GM18498 (cell line): ENCODE data around the gene TSGA10IP.

Source experiments
- ATAC-seq: cut with Tn5 transposase; IDR thresholded peaks from one replicate; pipeline ENCODE4 v1.9.1; 2021; ENCODE audit warnings: mild to moderate bottlenecking, moderate library complexity; ENCODE audit not compliant: unreplicated experiment

The TSGA10IP gene

DNA sequence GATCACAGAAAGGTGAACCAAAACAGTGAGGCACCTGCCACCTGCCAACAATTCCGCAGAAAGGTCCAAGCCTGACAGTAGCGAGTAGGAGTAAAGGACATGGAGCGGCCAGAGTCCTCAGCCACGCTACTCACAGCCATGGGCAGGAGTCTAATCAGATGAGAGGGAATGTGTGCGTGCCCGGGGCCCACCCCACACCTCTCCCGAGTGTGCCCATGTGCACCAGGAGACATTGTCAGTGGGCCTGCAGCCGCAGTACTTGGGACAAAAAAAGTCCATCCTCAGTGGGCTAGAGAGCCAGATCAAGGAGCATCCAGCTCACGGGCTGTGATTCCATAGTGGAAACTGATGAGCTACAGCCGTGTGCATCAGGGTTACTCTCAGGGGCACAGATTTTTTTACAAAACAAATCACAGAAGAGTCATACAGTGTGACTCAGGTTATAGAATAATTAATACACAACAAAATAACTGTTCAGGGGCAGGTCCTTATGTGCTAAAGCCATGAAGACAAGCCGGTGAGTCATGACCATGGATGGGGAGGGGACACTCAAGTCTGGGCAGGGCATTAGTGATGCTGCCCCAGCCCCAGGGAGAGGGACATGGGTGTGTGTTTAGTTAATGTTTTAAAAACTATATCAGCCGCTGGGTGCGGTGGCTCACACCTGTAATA, 28.3 kb downstream of the TSGA10IP start:
- ATAC-seq: no peak

DNA sequence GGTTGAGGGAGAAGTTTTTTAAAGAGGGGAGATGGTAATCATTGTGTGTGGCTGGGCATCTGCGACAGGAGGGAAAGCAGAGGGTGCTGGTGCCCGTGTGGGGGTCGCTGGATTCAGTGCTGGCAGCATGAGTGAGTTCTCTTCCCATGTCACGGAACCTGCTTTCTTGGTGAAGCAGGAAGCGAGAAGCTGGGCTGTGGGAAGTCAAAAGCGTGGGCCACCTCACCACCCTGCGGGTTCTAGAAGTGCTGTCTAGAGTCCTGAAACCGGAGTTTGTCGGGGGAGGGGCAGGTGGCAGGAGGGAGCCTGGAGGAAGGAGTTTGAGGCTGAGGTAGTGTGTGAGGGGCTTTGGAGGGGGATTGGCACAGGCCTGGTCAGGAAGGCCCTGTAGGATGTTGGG, 30.5 kb downstream of the TSGA10IP start:
- no peak for ATAC-seq

DNA sequence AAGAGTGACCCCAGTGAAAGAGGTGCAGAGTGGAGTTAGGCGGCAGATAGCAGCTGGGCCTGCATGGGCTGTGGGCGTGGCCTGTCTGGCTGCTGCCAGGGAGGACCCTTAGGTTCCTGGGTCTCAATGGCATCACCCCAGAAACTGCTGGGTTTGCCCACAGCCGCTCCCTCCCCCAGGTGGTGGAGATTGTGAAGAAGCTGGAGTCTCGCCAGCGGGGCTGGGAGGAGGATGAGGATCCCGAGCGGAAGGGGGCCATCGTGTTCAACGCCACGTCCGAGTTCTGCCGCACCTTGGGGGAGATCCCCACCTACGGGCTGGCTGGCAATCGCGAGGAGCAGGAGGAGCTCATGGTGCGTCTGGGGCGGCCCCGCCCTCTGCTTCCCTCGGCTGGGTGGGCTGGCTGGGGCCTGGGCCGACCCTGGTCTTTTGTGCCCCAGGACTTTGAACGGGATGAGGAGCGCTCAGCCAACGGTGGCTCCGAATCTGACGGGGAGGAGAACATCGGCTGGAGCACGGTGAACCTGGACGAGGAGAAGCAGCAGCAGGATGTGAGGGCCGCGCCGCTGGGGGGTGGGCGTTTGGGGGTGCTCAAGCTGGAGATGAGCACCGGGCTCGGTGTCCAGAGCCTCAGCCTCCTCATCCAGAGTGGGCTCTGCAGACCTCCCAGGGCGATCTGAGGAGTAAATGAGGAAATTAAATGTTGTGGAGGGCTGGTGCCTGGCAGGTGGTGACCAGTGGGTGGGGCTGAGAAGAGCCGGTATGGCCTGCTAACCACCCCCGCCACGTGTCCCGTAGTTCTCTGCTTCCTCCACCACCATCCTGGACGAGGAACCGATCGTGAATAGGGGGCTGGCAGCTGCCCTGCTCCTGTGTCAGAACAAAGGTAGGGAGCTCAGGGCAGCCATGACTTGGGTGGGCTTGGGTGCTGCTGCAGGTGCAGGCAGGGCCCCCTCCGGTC, 31.2 kb downstream of the TSGA10IP start:
- ATAC-seq: no peak

DNA sequence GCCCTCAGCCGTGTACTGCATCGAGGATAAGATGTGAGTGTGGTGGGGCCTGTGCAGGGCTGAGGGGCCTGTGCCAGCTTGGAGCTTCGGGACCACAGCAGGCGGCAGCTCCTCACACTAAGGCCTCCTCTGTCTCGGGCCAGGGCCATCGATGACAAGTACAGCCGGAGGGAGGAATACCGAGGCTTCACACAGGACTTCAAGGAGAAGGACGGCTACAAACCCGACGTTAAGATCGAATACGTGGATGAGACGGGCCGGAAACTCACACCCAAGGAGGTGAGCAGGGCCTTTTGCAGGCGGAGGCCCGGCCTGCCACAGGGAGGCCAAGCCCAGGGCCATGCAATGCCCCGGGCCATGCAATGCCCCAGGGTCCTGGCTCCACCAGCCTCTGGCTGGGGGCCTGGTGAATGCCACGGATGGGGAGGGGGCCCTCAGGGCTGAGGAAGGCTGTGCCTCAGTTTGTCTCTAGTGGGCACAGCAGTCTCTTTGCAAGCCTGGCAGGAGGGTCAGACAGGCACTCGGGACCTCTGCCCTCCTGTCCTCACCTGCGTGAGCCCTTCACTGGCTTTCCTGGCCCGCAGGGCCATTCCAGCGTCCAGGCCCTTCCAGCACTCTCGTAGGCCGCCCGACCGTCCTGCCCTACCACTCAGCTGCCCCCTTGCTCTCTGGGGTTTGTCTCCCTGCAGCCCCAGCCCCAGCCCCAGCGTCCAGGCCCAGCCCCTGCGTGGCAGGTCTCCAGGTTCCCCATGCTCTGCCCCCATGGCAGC, 32.5 kb downstream of the TSGA10IP start:
- no peak for ATAC-seq

DNA sequence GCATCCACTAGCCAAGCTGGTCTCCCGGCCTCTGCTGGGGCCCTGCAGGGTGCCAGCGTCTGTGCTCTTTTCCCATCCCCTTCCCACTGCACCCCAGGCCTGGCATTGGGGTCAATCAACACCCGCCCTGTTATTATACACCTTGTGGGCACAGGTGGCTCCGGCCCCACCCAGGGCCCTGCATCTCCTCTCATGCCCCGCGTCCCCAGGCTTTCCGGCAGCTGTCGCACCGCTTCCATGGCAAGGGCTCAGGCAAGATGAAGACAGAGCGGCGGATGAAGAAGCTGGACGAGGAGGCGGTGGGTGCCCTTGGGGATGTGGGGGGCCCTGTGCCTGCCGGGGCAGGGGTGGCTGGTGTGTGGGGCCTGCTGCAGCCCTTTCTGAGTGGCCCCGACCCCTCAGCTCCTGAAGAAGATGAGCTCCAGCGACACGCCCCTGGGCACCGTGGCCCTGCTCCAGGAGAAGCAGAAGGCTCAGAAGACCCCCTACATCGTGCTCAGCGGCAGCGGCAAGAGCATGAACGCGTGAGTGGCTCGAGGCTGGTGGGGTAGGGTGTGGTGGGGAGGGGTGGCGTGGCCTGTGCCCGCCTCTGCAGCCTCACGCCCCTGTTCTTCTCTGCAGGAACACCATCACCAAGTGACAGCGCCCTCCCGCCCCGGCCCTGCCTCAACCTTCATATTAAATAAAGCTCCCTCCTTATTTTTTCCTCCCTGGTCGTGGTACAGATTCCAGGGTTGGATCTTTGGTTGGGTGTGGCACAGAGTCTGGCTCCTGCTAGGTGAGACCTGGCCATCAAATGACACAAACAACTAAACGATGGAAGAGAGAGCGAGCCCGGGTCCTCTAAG, 33.3 kb downstream of the TSGA10IP start:
- no peak for ATAC-seq

DNA sequence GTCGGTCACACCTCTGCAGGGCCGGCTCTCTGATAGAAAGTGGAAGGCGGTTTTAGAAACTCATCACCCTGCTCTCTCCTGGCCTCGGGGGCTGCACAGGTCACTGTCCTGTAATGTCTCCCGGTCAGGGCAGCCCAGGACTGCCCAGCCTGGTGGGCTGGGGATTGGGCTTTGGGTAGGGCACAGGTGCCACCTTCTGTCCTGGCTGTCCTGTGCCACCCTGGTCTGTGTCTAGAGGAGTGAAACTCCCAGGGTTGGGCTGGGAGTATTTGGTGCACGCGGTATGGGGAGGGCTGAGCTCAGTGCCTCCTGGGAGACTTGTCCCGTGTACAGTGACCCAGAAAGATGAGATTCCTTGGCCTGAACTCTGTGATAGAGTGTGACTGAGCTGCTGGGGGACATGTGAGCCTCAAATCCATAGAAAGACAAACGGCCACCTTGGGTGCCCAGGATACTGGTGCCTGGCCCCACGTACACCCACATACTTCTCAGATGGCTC, 34.0 kb downstream of the TSGA10IP start:
- no peak for ATAC-seq

DNA sequence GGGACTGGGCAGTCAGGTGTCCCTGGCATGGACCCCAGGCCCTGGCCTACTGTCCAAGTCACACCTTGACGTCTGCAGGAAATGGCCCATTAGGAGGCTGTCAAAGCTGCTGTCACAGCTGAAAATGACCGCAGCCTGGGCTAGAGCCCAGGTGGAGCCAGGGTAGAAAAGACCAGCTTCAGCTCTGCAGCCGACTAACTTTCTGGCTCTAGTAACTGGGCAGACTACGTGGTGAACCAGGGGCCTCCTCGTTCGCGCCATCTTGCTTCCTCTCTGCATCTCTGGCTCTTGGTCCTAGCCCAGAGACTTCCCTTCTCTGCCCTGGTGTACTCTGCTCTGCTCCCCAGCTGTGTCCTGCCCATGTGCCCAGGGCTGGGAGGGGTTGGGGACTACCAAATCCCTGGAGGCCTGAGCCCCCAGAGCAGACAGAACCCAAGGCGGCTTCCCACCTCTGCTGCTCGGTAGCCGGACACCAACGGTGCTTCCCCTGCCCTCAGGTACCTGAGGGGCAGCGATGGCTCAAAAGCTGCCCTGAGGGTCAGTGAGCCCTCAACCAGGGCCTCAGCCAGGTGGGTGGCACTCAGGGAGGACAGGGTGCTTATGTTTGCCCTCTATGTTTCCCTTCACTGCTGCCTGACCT, 35.9 kb downstream of the TSGA10IP start:
- no peak for ATAC-seq

DNA sequence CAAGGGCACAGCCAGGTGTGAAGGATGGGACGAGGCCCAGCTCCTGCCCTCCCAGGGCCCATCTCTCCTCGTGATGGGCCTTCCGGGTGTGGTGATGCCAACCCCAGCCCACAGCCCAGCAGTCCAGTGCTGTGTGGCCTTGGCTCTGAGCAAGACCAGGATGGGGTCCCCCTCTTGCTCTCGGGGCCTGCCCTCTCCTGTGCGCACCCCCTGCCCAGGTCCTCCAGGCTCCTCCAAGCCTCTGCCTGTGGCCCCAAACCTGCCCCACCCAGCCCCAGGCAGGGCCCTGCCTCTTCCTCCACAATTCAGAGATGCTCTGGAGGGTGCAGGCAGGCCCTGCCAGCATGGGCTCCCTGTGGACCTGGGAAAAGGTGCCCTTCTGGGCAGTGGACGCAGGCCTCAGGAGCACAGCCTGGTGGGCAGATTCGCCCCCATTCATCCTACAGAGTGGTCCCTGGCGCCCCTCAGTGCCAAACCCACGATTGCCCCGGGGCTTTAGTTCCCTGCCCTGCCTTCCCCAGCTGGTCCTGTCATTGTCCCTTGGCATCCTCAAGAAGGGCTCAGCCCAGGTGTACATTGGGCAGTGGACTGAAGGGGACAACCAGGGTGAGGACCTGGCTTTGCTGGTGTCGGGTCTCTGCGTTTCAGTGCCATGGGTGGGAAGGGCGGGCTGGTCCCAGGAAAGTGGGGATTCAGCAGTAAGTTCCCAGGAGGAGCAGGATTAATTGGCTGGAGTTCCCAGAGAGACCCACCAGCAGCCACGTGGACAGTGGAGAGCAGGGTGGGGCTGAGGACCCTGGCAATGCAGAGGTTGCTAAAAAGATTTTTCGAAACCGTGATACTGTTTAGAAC, 36.9 kb downstream of the TSGA10IP start:
- ATAC-seq: no peak

DNA sequence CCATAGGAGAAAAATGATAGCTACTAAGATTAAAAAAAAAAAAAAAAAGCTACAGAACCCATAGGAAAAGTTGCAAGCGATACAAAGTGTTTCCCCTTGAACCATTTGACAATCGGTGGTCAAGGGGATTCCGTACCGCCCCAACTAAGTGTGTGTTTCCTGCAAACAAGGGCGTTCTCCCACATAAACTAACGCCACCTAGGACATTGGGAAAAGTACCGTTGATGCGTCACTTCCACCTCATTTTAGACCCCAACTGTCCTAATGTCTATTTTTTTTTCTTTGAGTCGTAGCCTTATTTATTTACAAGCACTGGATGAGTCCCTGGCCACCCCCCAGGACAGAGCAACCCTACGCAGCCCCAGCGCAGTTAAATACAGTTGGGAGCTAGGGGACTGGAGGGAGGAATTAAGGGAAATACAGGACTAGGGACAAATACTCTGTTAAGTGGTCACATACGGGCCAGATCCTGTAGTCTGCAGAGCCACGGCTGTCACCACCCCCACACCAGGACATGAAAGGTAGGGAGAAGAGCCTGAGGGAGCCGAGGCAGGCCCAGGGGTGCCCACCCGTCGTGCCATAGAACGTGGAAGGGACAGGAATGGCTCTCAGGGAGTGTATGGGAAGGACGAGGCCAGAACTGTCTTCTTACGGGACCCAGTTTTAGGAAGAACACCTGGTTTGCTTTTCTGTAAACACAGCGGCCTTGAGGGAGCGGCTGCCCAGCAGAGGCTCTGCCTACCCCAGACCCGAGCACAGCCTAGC, 37.7 kb downstream of the TSGA10IP start:
- ATAC-seq: no peak

DNA sequence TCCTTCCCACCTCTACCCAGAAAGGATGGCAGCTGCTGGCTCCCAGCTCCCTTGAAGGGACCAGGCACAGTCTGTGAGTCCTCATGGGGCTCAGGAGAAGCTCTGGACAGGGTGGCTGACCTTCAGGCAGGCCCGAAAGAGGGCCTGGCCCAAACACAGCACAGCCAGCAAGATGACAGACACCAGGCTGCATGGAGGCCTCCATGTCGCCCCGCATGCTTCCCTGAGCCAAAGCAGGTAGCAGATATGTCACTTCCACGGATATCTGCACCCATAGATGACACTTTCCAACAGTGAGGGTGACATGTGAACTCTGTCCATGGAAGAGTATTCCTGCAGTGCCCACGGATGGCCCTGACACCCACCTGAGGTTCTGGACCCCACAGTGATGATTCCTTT, 38.3 kb downstream of the TSGA10IP start:
- no peak for ATAC-seq

DNA sequence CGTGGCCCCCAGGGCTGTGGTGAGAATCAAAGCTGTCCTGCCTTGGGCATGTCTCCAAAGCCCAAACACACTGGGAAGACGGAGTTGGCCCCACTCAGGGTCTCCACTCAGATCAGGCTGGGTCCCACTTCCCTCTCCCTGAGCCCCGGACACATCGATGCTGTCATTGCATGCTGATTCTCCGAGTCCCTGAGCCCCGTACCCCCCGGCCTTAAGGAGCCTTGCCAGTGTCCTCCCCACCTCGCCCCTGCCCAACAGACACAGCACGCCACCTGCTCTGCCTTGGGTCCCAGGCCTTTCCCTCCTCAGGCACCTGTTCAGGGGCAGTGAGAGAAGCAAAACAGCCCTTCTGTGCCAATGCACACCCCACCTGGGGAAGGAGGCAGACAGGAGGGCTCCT, 42.1 kb downstream of the TSGA10IP start:
- ATAC-seq: no peak

DNA sequence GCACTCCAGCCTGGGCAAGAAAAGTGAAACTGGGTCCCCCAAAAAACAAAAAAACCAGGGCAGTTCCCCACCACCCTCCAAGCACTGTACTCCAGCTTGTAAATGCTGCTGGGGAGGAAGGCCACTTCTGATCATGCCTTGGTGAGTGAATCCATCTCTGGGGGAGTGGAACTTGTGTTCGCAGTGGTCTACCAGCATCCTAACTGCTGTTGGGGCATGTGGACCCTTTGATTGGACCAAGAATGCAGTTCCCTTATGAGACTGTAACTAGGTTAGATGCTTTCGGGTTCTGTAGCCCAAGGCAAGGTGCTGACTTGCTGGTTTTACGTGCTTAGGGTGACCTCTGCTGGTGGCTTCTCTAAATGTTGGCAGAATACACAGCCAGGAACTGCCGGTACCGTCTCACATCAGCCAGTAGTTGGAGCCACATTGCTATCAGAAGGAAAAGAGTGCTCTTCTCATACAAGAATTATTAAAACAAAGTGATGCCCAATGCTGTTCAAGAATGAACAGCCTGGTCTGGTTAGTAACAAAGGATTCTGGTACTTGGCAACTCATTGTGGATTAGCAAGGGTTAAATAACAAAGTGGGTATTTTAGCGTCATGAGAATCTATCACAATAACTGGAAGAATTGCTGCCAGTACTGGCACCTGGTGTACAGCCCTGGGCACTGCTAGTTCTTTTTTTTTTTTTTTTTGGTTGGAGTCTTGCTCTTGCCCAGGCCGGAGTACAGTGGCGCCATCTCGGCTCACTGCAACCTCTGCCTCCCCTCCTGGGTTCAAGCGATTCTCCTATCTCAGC, 43.7 kb downstream of the TSGA10IP start:
- peak; percentile 97 for ATAC-seq

DNA sequence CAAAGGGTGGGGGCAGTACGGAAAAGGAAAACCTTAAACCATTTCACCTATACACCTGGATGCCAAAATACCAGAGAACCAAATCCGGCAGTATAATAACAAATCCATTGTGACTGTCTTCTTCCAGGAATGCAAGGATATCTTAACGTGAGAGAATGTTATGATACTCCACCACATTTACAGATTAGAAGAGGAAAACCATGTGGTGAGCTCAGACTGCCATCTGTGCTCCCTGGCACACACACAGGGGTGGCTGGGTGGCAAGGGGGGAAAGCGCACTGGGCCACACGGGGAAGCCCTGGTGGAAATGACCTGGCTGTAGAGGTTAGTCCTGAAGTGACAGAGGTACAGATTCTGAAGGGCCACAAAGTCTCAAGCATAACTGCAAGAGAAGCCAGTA, 46.8 kb downstream of the TSGA10IP start:
- no peak for ATAC-seq

DNA sequence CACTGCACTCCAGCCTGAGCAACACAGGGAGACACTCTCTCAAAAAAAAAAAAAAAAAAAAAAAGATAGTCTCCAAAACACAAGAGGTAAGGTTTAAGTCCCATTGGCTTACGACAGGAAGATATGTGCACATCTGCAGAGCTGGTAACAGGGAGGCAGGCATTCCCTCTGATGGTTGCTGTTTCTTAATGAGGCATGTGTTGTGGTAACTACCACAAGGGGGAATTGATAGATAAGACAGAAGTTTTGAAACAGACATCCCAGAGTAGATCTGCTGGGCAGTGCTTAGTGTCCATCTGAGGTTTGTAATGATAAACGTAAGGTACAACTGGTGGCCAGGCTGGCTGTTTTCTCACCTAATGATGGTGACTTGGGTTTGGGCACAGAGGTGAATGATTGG, 52.0 kb downstream of the TSGA10IP start:
- ATAC-seq: no peak

DNA sequence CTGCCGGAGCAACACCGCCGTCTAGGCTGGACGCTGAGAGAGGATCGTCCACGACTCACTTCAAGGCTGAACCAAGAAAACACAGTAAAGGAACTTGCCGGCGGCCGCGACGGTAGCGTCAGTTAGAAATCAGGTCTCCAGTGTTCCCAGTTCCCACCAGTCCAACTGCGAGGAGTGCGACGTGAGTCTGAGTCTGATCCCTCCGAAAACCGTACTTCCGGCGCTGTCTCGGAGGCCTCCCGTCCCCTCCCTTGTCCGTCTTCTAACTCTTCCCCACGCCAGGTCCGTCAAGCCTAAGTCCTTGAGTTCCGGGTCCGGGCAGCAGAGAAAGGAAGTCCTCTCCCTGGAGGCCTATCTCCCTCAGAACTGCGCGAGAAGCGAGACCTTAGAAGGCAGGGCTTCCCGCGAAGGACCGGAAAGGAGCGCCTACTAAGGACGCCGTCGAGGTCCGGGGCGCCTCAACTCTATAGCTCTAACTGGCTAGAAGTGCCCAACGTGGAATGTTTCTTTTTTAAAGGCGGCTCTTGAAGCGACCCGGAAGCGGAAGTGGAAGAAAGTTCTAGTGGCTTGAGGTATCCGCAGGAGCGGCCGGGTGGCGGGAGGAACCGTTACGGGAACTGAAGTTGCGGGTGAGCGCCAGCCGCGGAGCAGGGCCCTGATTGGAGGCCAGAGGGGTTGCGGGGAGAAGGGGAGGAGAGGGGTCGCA, 56.8 kb downstream of the TSGA10IP start, which contains the start of the genes BANF1 and EIF1AD:
BANF1 (plus strand) TSS at position 562 of the 706 bp plus-strand sequence. CDS start 748 bp downstream, outside the sequence.
EIF1AD (minus strand) TSS at position 216 of the 706 bp plus-strand sequence. CDS start 1,768 bp downstream, outside the sequence.
- ATAC-seq: peak; percentile 79

DNA sequence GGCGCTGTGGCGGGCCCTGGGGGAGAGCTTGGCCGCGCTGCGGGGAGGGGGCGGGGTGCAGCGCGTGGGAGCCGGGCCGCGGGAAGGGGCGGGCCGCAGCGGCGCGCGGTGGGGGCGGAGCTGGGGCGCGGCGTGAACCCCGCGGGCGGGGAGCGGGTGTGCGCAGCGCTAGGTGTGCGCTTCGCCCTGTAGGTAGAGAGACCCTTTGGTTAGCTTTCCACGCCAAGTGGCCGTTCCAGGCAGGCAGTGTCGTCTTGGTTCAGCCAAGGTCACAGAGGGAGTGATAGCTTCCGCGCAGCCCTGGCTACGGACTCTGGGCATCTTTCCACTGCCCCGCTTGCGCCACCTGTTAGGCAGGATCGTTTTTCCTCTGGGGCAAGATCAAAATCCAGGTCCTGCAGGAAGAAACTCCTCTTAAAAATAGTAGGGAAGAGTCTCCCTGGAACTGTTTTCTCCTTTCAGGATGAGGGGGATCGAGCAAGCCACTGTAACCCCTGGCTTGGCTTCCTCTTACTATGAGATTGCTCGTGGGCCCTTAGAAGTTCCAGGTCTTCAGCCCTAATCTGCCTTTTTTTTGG, 57.5 kb downstream of the TSGA10IP start:
- peak; percentile 58 for ATAC-seq
